Tibial nerve (tissue), 3 donors: ENCODE measurements around the gene ETFB.
A peak's percentile ranks its signal among the peaks of the same experiment; 100 is the strongest.

Experiments used
- POLR2A ChIP-seq, 2 donors: fragments of 450-650 bp; IDR thresholded peaks; one replicate each; pipeline ENCODE4 v1.6.1; 2017; ENCODE audit warnings: antibody characterized with exemption in 2 of 2, mild to moderate bottlenecking in 2 of 2, moderate library complexity in 2 of 2
- TF ChIP-seq, protein P1 (sequence below), 5 experiments: fragments of 200-600 bp in 3 of 5; fragments of 450-650 bp in 2 of 5; sonication (generic) in 3 of 5; IDR thresholded peaks; one replicate each; pipeline ENCODE4 v1.5.1; 2016 to 2019; ENCODE audit warnings: antibody characterized with exemption in 5 of 5, mild to moderate bottlenecking in 3 of 5, moderate library complexity in 2 of 5

DNA sequence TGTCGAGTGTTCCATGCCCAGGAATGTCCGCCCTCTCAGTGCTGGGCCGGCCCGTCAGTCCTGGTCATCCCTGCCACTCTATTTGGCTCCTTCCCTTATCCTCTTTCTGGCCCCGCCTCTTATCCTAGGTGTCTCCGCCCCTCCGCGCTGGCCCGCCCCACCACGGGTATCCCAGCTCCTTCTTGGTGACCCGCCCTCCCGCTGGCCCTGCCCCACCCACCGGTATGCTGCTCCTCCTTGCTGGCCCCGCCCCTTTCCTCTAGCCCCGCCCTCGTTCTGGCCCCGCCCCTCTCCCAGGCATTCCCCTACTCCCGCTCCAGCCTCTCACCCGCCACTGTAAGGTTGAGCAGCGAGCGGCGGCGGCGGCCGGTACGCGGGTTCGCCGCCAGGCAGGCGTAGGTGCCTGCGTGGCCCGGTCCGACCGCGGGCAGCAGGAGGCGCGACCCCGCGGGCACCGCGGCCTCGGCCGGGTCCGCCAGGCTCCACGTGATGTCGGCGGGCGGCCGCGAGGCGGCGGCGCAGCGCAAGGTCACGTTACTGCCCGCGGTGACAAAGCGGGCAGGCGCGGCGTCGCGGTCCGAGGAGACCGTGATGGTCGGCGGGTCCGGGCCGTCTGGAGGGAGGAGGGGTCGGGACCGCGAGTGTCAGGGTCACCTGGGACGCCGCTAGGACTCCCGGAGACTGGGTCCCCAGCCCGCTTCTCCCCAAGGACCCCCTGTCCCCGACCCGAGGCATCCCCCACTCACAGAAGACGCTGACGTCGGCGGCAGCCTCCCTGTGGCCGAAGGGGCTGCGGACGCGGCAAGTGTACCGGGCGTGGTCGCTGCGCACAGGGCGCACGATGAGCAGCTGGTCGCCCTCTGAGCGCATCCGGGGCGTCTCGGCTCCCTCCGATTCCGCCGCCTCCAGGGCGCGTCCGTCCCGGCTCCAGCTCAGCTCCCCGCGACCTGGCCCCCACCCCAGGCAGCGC lies 26.2 kb downstream of the ETFB start:
- TF ChIP-seq, protein P1, sequence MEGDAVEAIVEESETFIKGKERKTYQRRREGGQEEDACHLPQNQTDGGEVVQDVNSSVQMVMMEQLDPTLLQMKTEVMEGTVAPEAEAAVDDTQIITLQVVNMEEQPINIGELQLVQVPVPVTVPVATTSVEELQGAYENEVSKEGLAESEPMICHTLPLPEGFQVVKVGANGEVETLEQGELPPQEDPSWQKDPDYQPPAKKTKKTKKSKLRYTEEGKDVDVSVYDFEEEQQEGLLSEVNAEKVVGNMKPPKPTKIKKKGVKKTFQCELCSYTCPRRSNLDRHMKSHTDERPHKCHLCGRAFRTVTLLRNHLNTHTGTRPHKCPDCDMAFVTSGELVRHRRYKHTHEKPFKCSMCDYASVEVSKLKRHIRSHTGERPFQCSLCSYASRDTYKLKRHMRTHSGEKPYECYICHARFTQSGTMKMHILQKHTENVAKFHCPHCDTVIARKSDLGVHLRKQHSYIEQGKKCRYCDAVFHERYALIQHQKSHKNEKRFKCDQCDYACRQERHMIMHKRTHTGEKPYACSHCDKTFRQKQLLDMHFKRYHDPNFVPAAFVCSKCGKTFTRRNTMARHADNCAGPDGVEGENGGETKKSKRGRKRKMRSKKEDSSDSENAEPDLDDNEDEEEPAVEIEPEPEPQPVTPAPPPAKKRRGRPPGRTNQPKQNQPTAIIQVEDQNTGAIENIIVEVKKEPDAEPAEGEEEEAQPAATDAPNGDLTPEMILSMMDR (IDR thresholded peaks at IDR 0.05): peak; percentile 20 to 92 (median 50)
- peak; percentile 75 to 91 for TF ChIP-seq POLR2A (IDR thresholded peaks at IDR 0.05)
